Gastrocnemius medialis (tissue), 4 donors: ENCODE data around the gene PCF11.

Experiments
- POLR2A ChIP-seq, 2 donors: fragments of 450-650 bp; IDR thresholded peaks; one replicate each; pipeline ENCODE4 v1.6.1; 2017; ENCODE audit warnings: antibody characterized with exemption in 2 of 2, mild to moderate bottlenecking in 2 of 2, moderate library complexity in 2 of 2
- TF ChIP-seq, protein P1 (sequence below), 5 experiments: fragments of 450-650 bp in 3 of 5; fragments of 200-600 bp in 2 of 5; sonication (generic) in 2 of 5; IDR thresholded peaks in 4 of 5; conservative IDR thresholded peaks in 1 of 5; 1 replicate in 4 of 5; 2 replicates in 1 of 5; pipeline ENCODE4 v1.5.1; 2016 to 2019; ENCODE audit warnings: antibody characterized with exemption in 5 of 5, mild to moderate bottlenecking in 3 of 5, moderate library complexity in 3 of 5

DNA sequence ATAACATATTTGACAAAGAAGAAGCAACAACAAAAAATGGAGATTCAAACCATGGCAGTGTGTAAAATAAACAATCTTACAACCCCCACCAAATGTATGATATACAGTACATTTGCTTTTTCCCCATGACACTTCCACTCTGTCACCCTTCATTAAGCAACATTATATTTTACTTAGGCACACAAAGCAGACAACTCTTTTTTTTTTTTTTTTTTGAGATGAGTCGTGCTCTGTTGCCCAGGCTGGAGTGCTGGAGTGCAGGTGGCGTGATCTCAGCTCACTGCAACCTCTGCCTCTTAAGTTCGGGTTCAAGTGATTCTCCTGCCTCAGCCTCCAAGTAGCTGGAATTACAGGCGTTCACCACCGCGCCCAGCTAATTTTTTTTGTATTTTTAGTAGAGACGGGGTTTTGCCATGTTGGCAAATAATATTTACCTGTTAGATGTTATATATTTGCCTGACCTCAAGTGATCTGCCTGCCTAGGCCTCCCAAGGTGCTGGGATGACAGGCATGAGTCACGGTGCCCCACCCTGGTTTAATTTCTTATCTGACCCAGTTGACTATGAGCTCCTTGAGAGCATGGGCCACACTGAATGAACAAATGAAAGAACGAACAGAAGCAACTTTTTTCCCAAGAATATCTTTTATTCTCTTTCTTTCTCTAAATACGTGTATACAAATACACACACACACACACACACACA lies 5.5 kb upstream of the PCF11 start:
- TF ChIP-seq, protein P1, sequence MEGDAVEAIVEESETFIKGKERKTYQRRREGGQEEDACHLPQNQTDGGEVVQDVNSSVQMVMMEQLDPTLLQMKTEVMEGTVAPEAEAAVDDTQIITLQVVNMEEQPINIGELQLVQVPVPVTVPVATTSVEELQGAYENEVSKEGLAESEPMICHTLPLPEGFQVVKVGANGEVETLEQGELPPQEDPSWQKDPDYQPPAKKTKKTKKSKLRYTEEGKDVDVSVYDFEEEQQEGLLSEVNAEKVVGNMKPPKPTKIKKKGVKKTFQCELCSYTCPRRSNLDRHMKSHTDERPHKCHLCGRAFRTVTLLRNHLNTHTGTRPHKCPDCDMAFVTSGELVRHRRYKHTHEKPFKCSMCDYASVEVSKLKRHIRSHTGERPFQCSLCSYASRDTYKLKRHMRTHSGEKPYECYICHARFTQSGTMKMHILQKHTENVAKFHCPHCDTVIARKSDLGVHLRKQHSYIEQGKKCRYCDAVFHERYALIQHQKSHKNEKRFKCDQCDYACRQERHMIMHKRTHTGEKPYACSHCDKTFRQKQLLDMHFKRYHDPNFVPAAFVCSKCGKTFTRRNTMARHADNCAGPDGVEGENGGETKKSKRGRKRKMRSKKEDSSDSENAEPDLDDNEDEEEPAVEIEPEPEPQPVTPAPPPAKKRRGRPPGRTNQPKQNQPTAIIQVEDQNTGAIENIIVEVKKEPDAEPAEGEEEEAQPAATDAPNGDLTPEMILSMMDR (IDR thresholded peaks at IDR 0.05 in 4 of 5, conservative IDR thresholded peaks at IDR 0.05 in 1 of 5): no peak
- no peak for TF ChIP-seq POLR2A (IDR thresholded peaks at IDR 0.05)
